Aorta (tissue), 5 donors: ENCODE data around the gene CALHM1. TPM values are rescaled to one million over a fixed set of nuclear protein-coding genes. Genes with fewer than 3 reads are reported as not detected.
"Not testable (repeated sequence)": the region's sequence is repeated elsewhere in the genome, so short reads cannot be mapped to it uniquely, and the experiment has no call there.

Source experiments
- ATAC-seq: fragments of 200-7000 bp; cut with Tn5 transposase; one replicate; pipeline ENCODE4 v1.9.1; 2022; ENCODE audit warnings: moderate library complexity; ENCODE audit not compliant: low FRiP score
- DNase-seq, 2 donors: peaks; one replicate each; pipeline ENCODE4 v3.0.0-alpha.2; 2020
- H3K27ac ChIP-seq, 2 donors: one replicate each; pipeline ENCODE4 v1.5.1; 2013; ENCODE audit warnings: low read length in 2 of 2, mild to moderate bottlenecking in 2 of 2, moderate library complexity in 2 of 2, control low read depth in 1 of 2, inconsistent platforms in 1 of 2, low read depth in 1 of 2
- H3K27me3 ChIP-seq, 2 donors: one replicate each; pipeline ENCODE4 v1.6.1; 2013; ENCODE audit warnings: control low read depth in 1 of 2, low read length in 1 of 2, mild to moderate bottlenecking in 1 of 2, moderate library complexity in 1 of 2; ENCODE audit not compliant: insufficient read depth in 2 of 2, control insufficient read depth in 1 of 2
- H3K36me3 ChIP-seq, 2 donors: one replicate each; pipeline ENCODE4 v1.6.1; 2013; ENCODE audit warnings: control low read depth in 1 of 2, low read length in 1 of 2, mild to moderate bottlenecking in 1 of 2; ENCODE audit not compliant: insufficient read depth in 2 of 2, control insufficient read depth in 1 of 2
- H3K4me1 ChIP-seq, 2 donors: one replicate each; pipeline ENCODE4 v1.6.1; 2013; ENCODE audit warnings: low read length in 2 of 2, control low read depth in 1 of 2, mild to moderate bottlenecking in 1 of 2, moderate library complexity in 1 of 2; ENCODE audit not compliant: insufficient read depth in 2 of 2, control insufficient read depth in 1 of 2
- H3K4me3 ChIP-seq, 2 donors: one replicate each; pipeline ENCODE4 v1.5.1; 2013; ENCODE audit warnings: low read length in 2 of 2, control low read depth in 1 of 2, mild to moderate bottlenecking in 1 of 2
- H3K9me3 ChIP-seq: one replicate; pipeline ENCODE4 v1.6.1; 2013; ENCODE audit warnings: mild to moderate bottlenecking, low read length; ENCODE audit not compliant: control insufficient read depth
- WGBS, 2 donors: extraction: QIAGEN DNeasy Blood & Tissue Kit; methylation state at CpG; one replicate each; pipeline ENCODE4 v1.1.7; 2013; 5-methylcytosine and 5-hydroxymethylcytosine counted together
- intact Hi-C, 2 donors: fragments of 100-400 bp; cut with DNase I; formaldehyde crosslinking; loops; one replicate each; pipeline versions ENCODE4 v1.14.2 to v1.15.0; 2022
- polyA plus RNA-seq, 2 donors: library from polyadenylated mRNA; stranded (reverse); fragments of 200-250 nt; gene quantifications; one replicate each; pipeline ENCODE4 v1.2.3, GENCODE V29; 2013
- total RNA-seq, 2 donors: library from RNA; stranded (reverse); fragmentation: NEBNext Ultra II Directional; extraction: Animal tissue kit (Norgen Biotek cat#: 25700); gene quantifications; one replicate each; pipeline ENCODE4 v1.2.1, GENCODE V29; 2021
- donor health status: healthy with polysubstance abuse.
- donor health status: Bipolar disorder and iron deficiency.
- donor health status: DM: no; HTN: no; CAD: no.
- donor health status: DM: no; HTN: no; CAD: no.
- donor health status: DM: yes; HTN: yes; CAD: no.

The CALHM1 gene
- total and polyA plus RNA-seq, 4 donors: not detected

- Histone ChIP-seq H3K27ac (no peak overlapping the region), H3K4me3 (no peak overlapping the region), H3K9me3 (no peaks in the 10 kb centered on the region), H3K4me1 (no peaks in the 10 kb centered on the region), H3K36me3 (no peaks in the 10 kb centered on the region), H3K27me3 (no peaks in the 10 kb centered on the region)
- ATAC-seq (peak; percentile 8), DNase-seq (no peak)
- intact Hi-C loops: no loop called here
- 85 to 91% methylated on average over 7 of the region's 7 CpGs for WGBS, 2 donors
These were observed 33.1 kb upstream of the CALHM1 start for GRCh38 chr10:103491729-103492364.

GRCh38 chr10:103490986-103491314 is 32.2 kb upstream of the CALHM1 start:
- intact Hi-C loops: no loop called here
- DNase-seq (no peak), ATAC-seq (no peak)
- WGBS, 2 donors: 89 to 96% methylated on average over 1 of the region's 1 CpG
- H3K4me1 ChIP-seq: no peaks in the 10 kb centered on the region
- H3K27ac ChIP-seq: no peak overlapping the region
- no peaks in the 10 kb centered on the region for H3K27me3 ChIP-seq
- H3K9me3 ChIP-seq: no peaks in the 10 kb centered on the region
- H3K36me3 ChIP-seq: no peaks in the 10 kb centered on the region
- H3K4me3 ChIP-seq: no peak overlapping the region

- no peak overlapping the region for H3K4me3 ChIP-seq
- intact Hi-C loops: no loop called here
- DNase-seq (no peak), ATAC-seq (no peak)
- H3K4me1 ChIP-seq: no peaks in the 10 kb centered on the region
- WGBS, 2 donors: 84 to 89% methylated on average over 2 of the region's 2 CpGs
- H3K27ac ChIP-seq: no peak overlapping the region
- H3K9me3 ChIP-seq: no peaks in the 10 kb centered on the region
- no peaks in the 10 kb centered on the region for H3K27me3 ChIP-seq
- no peaks in the 10 kb centered on the region for H3K36me3 ChIP-seq
These were observed 28.7 kb upstream of the CALHM1 start for GRCh38 chr10:103487410-103487708.

- H3K4me1 ChIP-seq, ATAC-seq, H3K27ac ChIP-seq, H3K36me3 ChIP-seq, DNase-seq, H3K4me3 ChIP-seq, H3K27me3 ChIP-seq, H3K9me3 ChIP-seq, intact Hi-C loops: not testable (repeated sequence)
- 77 to 80% methylated on average over 8 of the region's 8 CpGs for WGBS, 2 donors
These were observed 28.1 kb upstream of the CALHM1 start for GRCh38 chr10:103486635-103487409.

GRCh38 chr10:103481974-103482531 is 23.4 kb upstream of the CALHM1 start:
- no peaks in the 10 kb centered on the region for H3K27me3 ChIP-seq
- 51 to 55% methylated on average over 12 of the region's 12 CpGs for WGBS, 2 donors
- no peak for DNase-seq
- H3K27ac ChIP-seq: no peak overlapping the region
- H3K36me3 ChIP-seq: no peaks in the 10 kb centered on the region
- no peaks in the 10 kb centered on the region for H3K4me1 ChIP-seq
- H3K9me3 ChIP-seq: no peaks in the 10 kb centered on the region
- intact Hi-C loops: no loop called here
- H3K4me3 ChIP-seq: no peak overlapping the region
- peak; percentile 76 for ATAC-seq

- no peak for DNase-seq
- Histone ChIP-seq H3K27me3 (no peaks in the 10 kb centered on the region), H3K9me3 (no peaks in the 10 kb centered on the region), H3K4me1 (no peaks in the 10 kb centered on the region), H3K36me3 (no peaks in the 10 kb centered on the region), H3K27ac (no peak overlapping the region), H3K4me3 (no peak overlapping the region)
- intact Hi-C loops: no loop called here
- WGBS, 2 donors: 72 to 73% methylated on average over 5 of the region's 5 CpGs
- no peak for ATAC-seq
These were observed 21.8 kb upstream of the CALHM1 start for GRCh38 chr10:103480521-103480920.

- Histone ChIP-seq H3K9me3 (no peaks in the 10 kb centered on the region), H3K36me3 (no peaks in the 10 kb centered on the region), H3K27ac (no peak within 1 kb of the TSS), H3K4me1 (no peaks in the 10 kb centered on the region), H3K4me3 (no peak within 1 kb of the TSS), H3K27me3 (no peaks in the 10 kb centered on the region)
- DNase-seq (no peak), ATAC-seq (no peak)
- intact Hi-C loops: no loop called here
- WGBS, 2 donors: 82 to 85% methylated on average over 7 of the region's 7 CpGs
These were observed 20.4 kb upstream of the CALHM1 start, which contains the start of gene CALHM3 for GRCh38 chr10:103479135-103479534. Gene CALHM3 (minus strand): TSS chr10:103479240. CDS start chr10:103479032, 208 bp downstream.

GRCh38 chr10:103478671-103479070 is 20.0 kb upstream of the CALHM1 start:
- 88 to 91% methylated on average over 22 of the region's 22 CpGs for whole genome bisulfite sequencing, 2 donors
- no peak for DNase-seq
- H3K36me3 ChIP-seq: no peaks in the 10 kb centered on the region
- H3K27ac ChIP-seq: no peak overlapping the region
- no peaks in the 10 kb centered on the region for H3K4me1 ChIP-seq
- no peaks in the 10 kb centered on the region for H3K27me3 ChIP-seq
- no peaks in the 10 kb centered on the region for H3K9me3 ChIP-seq
- no peak for ATAC-seq
- H3K4me3 ChIP-seq: no peak overlapping the region
- intact Hi-C loops: no loop called here
